ENCODE data around the gene SYTL1.

GRCh38 chr1:27356619-27357280 lies 14.9 kb downstream of the SYTL1 start:
- no peak for TF ChIP-seq POLR2A (IDR thresholded peaks at IDR 0.05)
- TF ChIP-seq, protein P1, sequence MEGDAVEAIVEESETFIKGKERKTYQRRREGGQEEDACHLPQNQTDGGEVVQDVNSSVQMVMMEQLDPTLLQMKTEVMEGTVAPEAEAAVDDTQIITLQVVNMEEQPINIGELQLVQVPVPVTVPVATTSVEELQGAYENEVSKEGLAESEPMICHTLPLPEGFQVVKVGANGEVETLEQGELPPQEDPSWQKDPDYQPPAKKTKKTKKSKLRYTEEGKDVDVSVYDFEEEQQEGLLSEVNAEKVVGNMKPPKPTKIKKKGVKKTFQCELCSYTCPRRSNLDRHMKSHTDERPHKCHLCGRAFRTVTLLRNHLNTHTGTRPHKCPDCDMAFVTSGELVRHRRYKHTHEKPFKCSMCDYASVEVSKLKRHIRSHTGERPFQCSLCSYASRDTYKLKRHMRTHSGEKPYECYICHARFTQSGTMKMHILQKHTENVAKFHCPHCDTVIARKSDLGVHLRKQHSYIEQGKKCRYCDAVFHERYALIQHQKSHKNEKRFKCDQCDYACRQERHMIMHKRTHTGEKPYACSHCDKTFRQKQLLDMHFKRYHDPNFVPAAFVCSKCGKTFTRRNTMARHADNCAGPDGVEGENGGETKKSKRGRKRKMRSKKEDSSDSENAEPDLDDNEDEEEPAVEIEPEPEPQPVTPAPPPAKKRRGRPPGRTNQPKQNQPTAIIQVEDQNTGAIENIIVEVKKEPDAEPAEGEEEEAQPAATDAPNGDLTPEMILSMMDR (IDR thresholded peaks at IDR 0.05) = no peak
